Mesothelial cell of epicardium (in vitro differentiated cells): ENCODE data around the gene CENPP. TPM values are rescaled to one million over a fixed set of nuclear protein-coding genes. Genes with fewer than 3 reads are reported as not detected.
"Not testable (repeated sequence)": the region's sequence is repeated elsewhere in the genome, so short reads cannot be mapped to it uniquely, and the experiment has no call there.

ENCODE experiments used
- DNase-seq, 2 experiments: peaks; one replicate each; pipeline ENCODE4 v3.0.0; 2021; ENCODE audit warnings: low spot score in 2 of 2; ENCODE audit not compliant: unreplicated experiment in 2 of 2
- H3K27ac Mint-ChIP-seq: 2 replicates; pipeline ENCODE4 v1.8.0; 2021; ENCODE audit warnings: mixed read lengths
- H3K27me3 Mint-ChIP-seq: 2 replicates; pipeline ENCODE4 v1.8.0; 2021; ENCODE audit warnings: low read depth, mixed read lengths
- H3K36me3 Mint-ChIP-seq: 2 replicates; pipeline ENCODE4 v1.8.0; 2021; ENCODE audit warnings: mixed read lengths
- H3K4me1 Mint-ChIP-seq: 2 replicates; pipeline ENCODE4 v1.8.0; 2021; ENCODE audit warnings: mixed read lengths
- H3K4me3 Mint-ChIP-seq: 2 replicates; pipeline ENCODE4 v1.8.0; 2021; ENCODE audit warnings: mild to moderate bottlenecking, moderate library complexity, mixed read lengths
- H3K9me3 Mint-ChIP-seq: 2 replicates; pipeline ENCODE4 v1.8.0; 2021; ENCODE audit warnings: mixed read lengths
- CTCF ChIP-seq: fragments of 200-600 bp; sonication (generic); IDR thresholded peaks from one replicate; pipeline ENCODE4 v1.5.0; 2021; ENCODE audit warnings: antibody characterized with exemption; ENCODE audit not compliant: unreplicated experiment
- total RNA-seq: library from RNA; stranded (reverse); gene quantifications from 3 replicates; pipeline ENCODE4 v1.2.1, GENCODE V29; 2021

The CENPP gene
- total RNA-seq, 1 donor from 2014 or later = 7.8 TPM

GRCh38 chr9:92592946-92593861 lies 267.5 kb downstream of the CENPP start:
- no peak overlapping the region for H3K27ac Mint-ChIP-seq
- DNase-seq = no peak
- H3K27me3 Mint-ChIP-seq = no peaks in the 10 kb centered on the region
- H3K4me1 Mint-ChIP-seq = peaks cover 32% of the 10 kb centered on the region
- no peaks in the 10 kb centered on the region for H3K36me3 Mint-ChIP-seq
- TF ChIP-seq CTCF = no peak
- H3K4me3 Mint-ChIP-seq = no peak overlapping the region
- H3K9me3 Mint-ChIP-seq = peaks cover 4% of the 10 kb centered on the region

GRCh38 chr9:92595075-92595474 lies 269.3 kb downstream of the CENPP start:
- DNase-seq, H3K36me3 Mint-ChIP-seq, H3K9me3 Mint-ChIP-seq, H3K27me3 Mint-ChIP-seq, H3K4me3 Mint-ChIP-seq, H3K27ac Mint-ChIP-seq: not testable (repeated sequence)
- peaks cover 37% of the 10 kb centered on the region for H3K4me1 Mint-ChIP-seq

- TF ChIP-seq CTCF = no peak
Observed at GRCh38 chr9:92595930-92596329, 270.2 kb downstream of the CENPP start.

GRCh38 chr9:92598382-92598781 lies 272.6 kb downstream of the CENPP start:
- no peak overlapping the region for H3K4me3 Mint-ChIP-seq
- peaks cover 3% of the 10 kb centered on the region for H3K36me3 Mint-ChIP-seq
- DNase-seq = no peak
- H3K27ac Mint-ChIP-seq = no peak overlapping the region
- peaks cover 38% of the 10 kb centered on the region for H3K4me1 Mint-ChIP-seq
- TF ChIP-seq CTCF = no peak
- peaks cover 3% of the 10 kb centered on the region for H3K9me3 Mint-ChIP-seq
- H3K27me3 Mint-ChIP-seq = no peaks in the 10 kb centered on the region

More at GRCh38 chr9:92595930-92596329, 270.2 kb downstream of the CENPP start:
- Mint-ChIP-seq H3K4me3 (no peak overlapping the region), H3K27ac (no peak overlapping the region), H3K4me1 (peaks cover 35% of the 10 kb centered on the region), H3K9me3 (peaks cover 4% of the 10 kb centered on the region), H3K36me3 (no peaks in the 10 kb centered on the region), H3K27me3 (no peaks in the 10 kb centered on the region)
- no peak for DNase-seq

GRCh38 chr9:92599938-92600461 lies 274.2 kb downstream of the CENPP start:
- peaks cover 36% of the 10 kb centered on the region for H3K4me1 Mint-ChIP-seq
- H3K36me3 Mint-ChIP-seq = peaks cover 4% of the 10 kb centered on the region
- peaks cover 12% of the 10 kb centered on the region for H3K9me3 Mint-ChIP-seq
- no peak for DNase-seq
- H3K27ac Mint-ChIP-seq = no peak overlapping the region
- H3K4me3 Mint-ChIP-seq = no peak overlapping the region
- H3K27me3 Mint-ChIP-seq = no peaks in the 10 kb centered on the region
- TF ChIP-seq CTCF = no peak
